HFFc6 (cell line): ENCODE data around the gene FSIP1. TPM values are rescaled to one million over a fixed set of nuclear protein-coding genes. Genes with fewer than 3 reads are reported as not detected.

Experiments
- DNase-seq: peaks from one replicate; pipeline ENCODE4 v3.0.0-alpha.2; 2018
- H3K27ac Mint-ChIP-seq: 2 replicates; pipeline ENCODE4 v1.8.0; 2020; ENCODE audit warnings: mild to moderate bottlenecking, mixed read lengths
- H3K27me3 Mint-ChIP-seq: 2 replicates; pipeline ENCODE4 v1.8.0; 2021; ENCODE audit warnings: mild to moderate bottlenecking, moderate library complexity, mixed read lengths; ENCODE audit not compliant: insufficient read depth
- H3K36me3 Mint-ChIP-seq: 2 replicates; pipeline ENCODE4 v1.8.0; 2021; ENCODE audit warnings: low read depth, mixed read lengths
- H3K4me1 Mint-ChIP-seq: 2 replicates; pipeline ENCODE4 v1.8.0; 2020; ENCODE audit warnings: low read depth, mixed read lengths
- H3K4me3 Mint-ChIP-seq: 2 replicates; pipeline ENCODE4 v1.8.0; 2020; ENCODE audit warnings: mild to moderate bottlenecking, moderate library complexity, mixed read lengths
- H3K9me3 Mint-ChIP-seq: 2 replicates; pipeline ENCODE4 v1.8.0; 2020; ENCODE audit warnings: mild to moderate bottlenecking, mixed read lengths
- CTCF ChIP-seq: fragments of 200-600 bp; sonication (generic); IDR thresholded peaks from 2 replicates; pipeline ENCODE4 v1.5.0; 2021; ENCODE audit warnings: antibody characterized with exemption, mild to moderate bottlenecking
- total RNA-seq, 6 experiments: library from RNA; stranded (reverse); fragmentation: NEBNext Ultra II Directional; extraction: Animal tissue kit (Norgen Biotek cat#: 25700); gene quantifications; 2 replicates in 1 of 6; 3 replicates in 5 of 6; pipeline ENCODE4 v1.2.3, GENCODE V29; 2021

Gene FSIP1
- total RNA-seq, 6 experiments from 2014 or later = 1.2 to 2.0 (median 1.3) TPM

DNA sequence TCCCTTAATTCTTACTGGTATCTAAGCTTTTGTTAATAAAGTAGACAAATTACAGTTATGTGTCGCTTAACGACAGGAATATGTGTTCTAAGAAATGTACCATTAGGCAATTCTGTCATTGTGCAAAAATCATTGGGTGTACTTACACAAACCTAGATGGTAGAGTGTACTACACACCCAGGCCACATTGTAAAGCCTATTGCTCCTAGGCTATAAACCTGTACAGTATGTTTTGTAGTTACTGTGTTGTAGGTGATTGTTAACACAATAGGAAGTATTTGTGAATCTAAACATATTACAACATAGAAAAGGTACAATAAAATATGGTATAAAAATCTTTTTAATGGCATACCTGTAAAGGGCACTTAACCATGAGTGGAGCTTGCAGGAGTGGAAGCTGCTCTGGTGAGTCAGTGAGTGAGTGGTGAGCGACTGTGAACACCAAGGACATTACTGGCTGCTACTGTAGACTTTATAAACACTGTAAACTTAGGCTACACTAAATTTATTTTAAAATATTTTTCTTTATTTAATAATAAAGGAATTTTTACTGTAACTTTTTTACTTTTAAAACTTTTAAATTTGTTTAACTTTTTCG lies 47.4 kb downstream of the FSIP1 start:
- peak; percentile 12 for DNase-seq
- no peak overlapping the region for H3K4me3 Mint-ChIP-seq
- TF ChIP-seq CTCF = no peak
- H3K27ac Mint-ChIP-seq = no peak overlapping the region
- no peaks in the 10 kb centered on the region for H3K9me3 Mint-ChIP-seq
- H3K27me3 Mint-ChIP-seq = no peaks in the 10 kb centered on the region; the same call in 1 of the 2 replicates
- no peaks in the 10 kb centered on the region for H3K36me3 Mint-ChIP-seq
- no peaks in the 10 kb centered on the region for H3K4me1 Mint-ChIP-seq

DNA sequence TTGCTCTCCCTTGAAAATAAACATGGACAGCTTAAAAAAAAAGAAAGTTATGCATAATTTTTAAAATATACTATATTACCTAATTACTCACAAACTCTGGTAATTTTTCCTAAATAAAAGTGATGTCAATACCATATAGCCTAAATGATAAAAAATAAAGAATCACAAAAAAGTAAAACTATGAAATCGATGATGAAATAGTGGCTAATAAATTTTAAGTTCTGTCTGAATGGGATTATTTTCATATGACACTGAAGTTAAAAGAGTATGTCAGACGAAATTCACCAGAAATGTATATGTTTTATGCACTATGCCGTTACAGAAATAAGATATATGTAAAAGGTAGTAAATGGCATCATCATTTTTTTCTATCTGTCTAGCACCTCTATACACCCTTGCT lies 51.4 kb downstream of the FSIP1 start:
- H3K27me3 Mint-ChIP-seq = peaks cover 3% of the 10 kb centered on the region; the same call in 1 of the 2 replicates

GRCh38 chr15:39730552-39730951 lies 52.1 kb downstream of the FSIP1 start:
- H3K36me3 Mint-ChIP-seq = no peaks in the 10 kb centered on the region; the same call in 1 of the 2 replicates
- H3K9me3 Mint-ChIP-seq = no peaks in the 10 kb centered on the region
- no peak for DNase-seq
- TF ChIP-seq CTCF = no peak
- H3K27ac Mint-ChIP-seq = no peak overlapping the region
- no peak overlapping the region for H3K4me3 Mint-ChIP-seq
- peaks cover 3% of the 10 kb centered on the region; the same call in 1 of the 2 replicates for H3K27me3 Mint-ChIP-seq
- H3K4me1 Mint-ChIP-seq = peaks cover 19% of the 10 kb centered on the region

More for the DNA sequence above, 51.4 kb downstream of the FSIP1 start:
- TF ChIP-seq CTCF = no peak
- peaks cover 19% of the 10 kb centered on the region for H3K4me1 Mint-ChIP-seq
- no peak overlapping the region for H3K27ac Mint-ChIP-seq
- no peaks in the 10 kb centered on the region; the same call in 1 of the 2 replicates for H3K36me3 Mint-ChIP-seq
- H3K9me3 Mint-ChIP-seq = no peaks in the 10 kb centered on the region
- H3K4me3 Mint-ChIP-seq = no peak overlapping the region
- DNase-seq = no peak

- H3K4me3 Mint-ChIP-seq = no peak overlapping the region
- H3K27ac Mint-ChIP-seq = no peak overlapping the region
- no peak for DNase-seq
- peaks cover 19% of the 10 kb centered on the region for H3K4me1 Mint-ChIP-seq
- peaks cover 3% of the 10 kb centered on the region; the same call in 1 of the 2 replicates for H3K27me3 Mint-ChIP-seq
- no peaks in the 10 kb centered on the region for H3K9me3 Mint-ChIP-seq
- H3K36me3 Mint-ChIP-seq = no peaks in the 10 kb centered on the region; the same call in 1 of the 2 replicates
- TF ChIP-seq CTCF = no peak
Measured at GRCh38 chr15:39729500-39729899, 53.1 kb downstream of the FSIP1 start.

GRCh38 chr15:39728845-39729244 lies 53.8 kb downstream of the FSIP1 start:
- no peaks in the 10 kb centered on the region; the same call in 1 of the 2 replicates for H3K36me3 Mint-ChIP-seq
- peak; percentile 58 for DNase-seq
- peaks cover 19% of the 10 kb centered on the region for H3K4me1 Mint-ChIP-seq
- H3K27me3 Mint-ChIP-seq = peaks cover 3% of the 10 kb centered on the region; the same call in 1 of the 2 replicates
- H3K9me3 Mint-ChIP-seq = no peaks in the 10 kb centered on the region
- no peak for TF ChIP-seq CTCF
- H3K4me3 Mint-ChIP-seq = no peak overlapping the region; the same call in 1 of the 2 replicates
- no peak overlapping the region for H3K27ac Mint-ChIP-seq
